GM12873 (cell line): ENCODE results near the gene RUNX1.

Experiments used
- TF ChIP-seq, protein P1 (sequence below): IDR thresholded peaks from 2 replicates; pipeline ENCODE4 v1.5.1; 2012; ENCODE audit warnings: low read depth, mild to moderate bottlenecking, moderate library complexity, low read length, control low read depth; ENCODE audit not compliant: insufficient read depth; ENCODE audit errors: missing control alignments

RUNX1 gene

DNA sequence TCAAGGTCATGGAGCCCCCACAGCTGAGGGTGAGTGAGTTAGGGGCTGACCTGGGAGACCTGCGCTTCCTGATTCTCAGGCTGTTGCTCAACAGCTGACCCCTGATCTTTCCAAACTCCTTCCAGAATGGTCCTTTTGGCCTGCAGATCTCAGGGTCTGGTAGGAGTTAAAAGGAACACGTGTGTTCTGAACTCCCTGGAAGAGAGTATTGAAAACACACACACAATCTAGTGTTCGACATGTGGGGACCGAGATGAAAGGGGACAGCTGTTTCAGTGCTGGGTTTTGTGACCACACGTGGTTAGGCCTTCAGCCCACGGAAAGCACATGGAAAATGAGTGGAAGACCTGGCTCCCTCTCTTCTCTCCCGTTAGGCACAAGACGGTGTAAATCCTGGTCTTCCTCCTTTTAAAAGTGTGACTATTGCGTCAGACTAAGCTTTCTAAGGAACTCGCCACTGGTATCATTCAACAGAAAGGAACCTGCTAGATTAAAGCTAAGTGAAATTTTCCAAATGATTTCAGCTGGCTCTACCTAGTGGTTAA, 49.6 kb downstream of the RUNX1 start:
- TF ChIP-seq, protein P1, sequence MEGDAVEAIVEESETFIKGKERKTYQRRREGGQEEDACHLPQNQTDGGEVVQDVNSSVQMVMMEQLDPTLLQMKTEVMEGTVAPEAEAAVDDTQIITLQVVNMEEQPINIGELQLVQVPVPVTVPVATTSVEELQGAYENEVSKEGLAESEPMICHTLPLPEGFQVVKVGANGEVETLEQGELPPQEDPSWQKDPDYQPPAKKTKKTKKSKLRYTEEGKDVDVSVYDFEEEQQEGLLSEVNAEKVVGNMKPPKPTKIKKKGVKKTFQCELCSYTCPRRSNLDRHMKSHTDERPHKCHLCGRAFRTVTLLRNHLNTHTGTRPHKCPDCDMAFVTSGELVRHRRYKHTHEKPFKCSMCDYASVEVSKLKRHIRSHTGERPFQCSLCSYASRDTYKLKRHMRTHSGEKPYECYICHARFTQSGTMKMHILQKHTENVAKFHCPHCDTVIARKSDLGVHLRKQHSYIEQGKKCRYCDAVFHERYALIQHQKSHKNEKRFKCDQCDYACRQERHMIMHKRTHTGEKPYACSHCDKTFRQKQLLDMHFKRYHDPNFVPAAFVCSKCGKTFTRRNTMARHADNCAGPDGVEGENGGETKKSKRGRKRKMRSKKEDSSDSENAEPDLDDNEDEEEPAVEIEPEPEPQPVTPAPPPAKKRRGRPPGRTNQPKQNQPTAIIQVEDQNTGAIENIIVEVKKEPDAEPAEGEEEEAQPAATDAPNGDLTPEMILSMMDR, result no peak

DNA sequence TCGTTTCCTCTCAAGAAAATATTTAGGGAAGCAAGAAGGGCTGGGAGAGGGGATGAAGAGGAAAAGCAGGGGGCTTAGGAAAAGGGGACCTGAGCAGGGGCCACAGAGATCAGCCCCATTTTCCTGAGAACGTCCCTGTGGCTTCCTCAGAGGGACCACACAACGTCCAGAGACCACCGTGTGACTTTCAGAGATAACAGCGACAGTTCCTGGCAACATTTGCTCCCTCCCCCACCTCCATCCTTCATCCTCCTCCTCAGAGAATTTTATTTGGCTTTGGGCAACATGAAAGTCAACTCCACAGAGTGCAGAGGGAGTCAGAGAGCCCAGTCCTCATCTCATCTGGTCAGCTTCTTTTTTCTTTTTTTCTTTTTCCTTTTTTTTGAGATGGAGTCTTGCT, 50.9 kb downstream of the RUNX1 start:
- TF ChIP-seq, protein P1, result no peak

- TF ChIP-seq, protein P1, result no peak
Measured at GRCh38 chr21:34997294-34997693, 51.8 kb downstream of the RUNX1 start.

GRCh38 chr21:34996304-34997101, 52.6 kb downstream of the RUNX1 start:
- TF ChIP-seq, protein P1, result no peak

GRCh38 chr21:34995979-34996303, 53.2 kb downstream of the RUNX1 start:
- TF ChIP-seq, protein P1, result no peak

DNA sequence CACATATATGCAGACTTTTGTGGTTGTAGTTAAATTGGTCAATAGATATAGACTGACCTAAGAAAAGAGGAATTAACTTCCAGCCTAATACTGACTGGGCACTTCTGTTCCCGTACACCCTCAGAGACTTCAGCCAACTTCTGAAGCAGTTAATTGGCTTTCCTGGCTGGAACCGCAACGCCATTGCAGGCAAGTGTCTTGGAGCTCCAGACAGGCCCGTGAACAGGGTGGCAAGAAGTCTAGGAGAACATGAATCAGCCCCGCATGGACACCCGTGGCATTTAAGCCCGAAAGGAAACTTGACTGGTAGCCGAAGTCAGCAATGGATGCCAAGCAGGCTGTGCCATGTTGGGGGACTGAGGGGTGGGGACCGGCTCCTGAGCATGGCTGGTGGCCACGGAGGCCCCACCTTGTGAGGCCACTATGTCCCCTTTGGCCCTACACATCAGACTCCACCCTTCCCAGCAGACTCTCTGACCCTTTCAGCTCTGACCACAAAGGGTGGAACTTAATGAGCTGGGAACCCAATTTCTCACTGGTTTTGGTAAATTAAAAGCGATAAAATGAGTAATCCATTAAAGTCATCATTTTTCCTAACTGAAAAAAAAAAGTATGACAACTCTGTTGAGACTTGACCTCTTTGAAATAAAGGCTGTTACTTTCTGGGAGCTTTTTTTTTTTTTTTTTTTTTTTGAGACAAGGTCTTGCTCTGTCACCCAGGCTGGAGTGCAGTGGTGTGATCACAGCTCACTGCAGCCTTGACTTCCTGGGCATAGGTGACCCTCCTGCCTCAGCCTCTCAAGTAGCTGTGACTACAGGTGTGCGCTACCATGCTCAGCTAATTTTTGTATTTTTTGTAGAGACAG, 54.1 kb downstream of the RUNX1 start:
- TF ChIP-seq, protein P1, result no peak
